Thyroid gland (tissue), 4 donors: ENCODE measurements around the gene BCL7C. TPM values are rescaled to one million over a fixed set of nuclear protein-coding genes. Genes with fewer than 3 reads are reported as not detected.
A peak's percentile ranks its signal among the peaks of the same experiment; 100 is the strongest.

ENCODE experiments used
- DNase-seq, 2 donors: peaks; one replicate each; pipeline ENCODE4 v3.0.0-alpha.2; 2019
- H3K27ac ChIP-seq, 3 donors: fragments of 200-600 bp; sonication (generic); 1 replicate in 2 of 3; 2 replicates in 1 of 3; pipeline ENCODE4 v1.5.1; 2016 to 2019; ENCODE audit warnings: mild to moderate bottlenecking in 1 of 3, moderate library complexity in 1 of 3
- H3K27me3 ChIP-seq: fragments of 200-600 bp; sonication (generic); one replicate; pipeline ENCODE4 v1.5.1; 2019
- H3K36me3 ChIP-seq, 2 donors: fragments of 200-600 bp; sonication (generic); one replicate each; pipeline ENCODE4 v1.5.1; 2016 to 2019
- H3K4me1 ChIP-seq, 2 donors: fragments of 200-600 bp; sonication (generic); one replicate each; pipeline ENCODE4 v1.5.1; 2017 to 2019
- H3K4me3 ChIP-seq, 3 donors: fragments of 200-600 bp; sonication (generic); replicated peaks in 1 of 3; 1 replicate in 2 of 3; 2 replicates in 1 of 3; pipeline ENCODE4 v1.5.1; 2016; ENCODE audit warnings: mild to moderate bottlenecking in 1 of 3
- H3K9me3 ChIP-seq: fragments of 200-600 bp; sonication (generic); one replicate; pipeline ENCODE4 v1.5.1; 2017
- POLR2A ChIP-seq, 2 donors: fragments of 450-650 bp; IDR thresholded peaks; one replicate each; pipeline ENCODE4 v1.6.1; 2017; ENCODE audit warnings: antibody characterized with exemption in 2 of 2, mild to moderate bottlenecking in 2 of 2, moderate library complexity in 1 of 2
- WGBS, 2 donors: methylation state at CpG; one replicate each; pipeline ENCODE4 v1.1.5; 2017; 5-methylcytosine and 5-hydroxymethylcytosine counted together
- intact Hi-C: fragments of 100-400 bp; cut with DNase I; formaldehyde crosslinking; loops from one replicate; pipeline ENCODE4 v1.15.1; 2023
- total RNA-seq, 4 donors: library from RNA; depleted of rRNA; stranded (reverse); fragments of >200 nt; gene quantifications; one replicate each; pipeline ENCODE4 v1.2.3, GENCODE V29; 2016
- TF ChIP-seq, protein P1 (sequence below), 6 experiments: fragments of 200-600 bp in 3 of 6; fragments of 450-650 bp in 3 of 6; sonication (generic) in 3 of 6; IDR thresholded peaks; one replicate each; pipeline ENCODE4 v1.5.1; 2016 to 2019; ENCODE audit warnings: antibody characterized with exemption in 6 of 6, mild to moderate bottlenecking in 2 of 6, inconsistent platforms in 1 of 6, moderate library complexity in 1 of 6

BCL7C gene
- total RNA-seq, 4 donors from 2014 or later = 43.6 to 67.6 (median 47.9) TPM

DNA sequence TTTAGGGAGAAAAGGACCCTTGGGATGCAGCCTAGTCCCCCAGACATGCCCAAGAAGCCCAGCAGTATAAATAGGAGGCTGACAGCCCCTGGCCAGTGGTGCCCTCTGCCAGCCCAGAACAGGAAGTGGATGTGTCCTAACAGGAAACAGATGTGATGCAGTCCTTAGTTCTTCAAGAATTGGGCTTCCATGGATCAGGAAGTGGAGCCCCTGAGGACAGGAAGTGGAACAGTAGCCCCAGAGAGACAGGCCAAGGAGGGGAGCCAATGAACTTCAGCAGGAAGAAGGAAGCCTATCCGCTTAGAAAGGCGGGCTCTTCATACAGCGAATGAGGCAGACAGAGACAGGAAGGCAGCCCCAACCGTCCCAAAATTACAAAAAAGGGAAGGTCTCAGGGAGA, 9.7 kb upstream of the BCL7C start:
- no peaks in the 10 kb centered on the region for H3K36me3 ChIP-seq
- peaks cover 5 to 11% of the 10 kb centered on the region in 2 donors for H3K4me1 ChIP-seq
- 85 to 87% methylated on average over 4 of the region's 4 CpGs for WGBS, 2 donors
- no peak for DNase-seq
- intact Hi-C loops = loop anchor here (2.0 to 5.0 kb wide), 3 partner anchors 15 to 241 kb away; no protein-coding TSS in a partner anchor
- H3K4me3 ChIP-seq = no peak overlapping the region
- no peaks in the 10 kb centered on the region for H3K9me3 ChIP-seq
- H3K27me3 ChIP-seq = no peaks in the 10 kb centered on the region
- peak overlapping the region; percentile 40 to 61 (median 44) for H3K27ac ChIP-seq
- TF ChIP-seq POLR2A (IDR thresholded peaks at IDR 0.05) = no peak
- TF ChIP-seq, protein P1, sequence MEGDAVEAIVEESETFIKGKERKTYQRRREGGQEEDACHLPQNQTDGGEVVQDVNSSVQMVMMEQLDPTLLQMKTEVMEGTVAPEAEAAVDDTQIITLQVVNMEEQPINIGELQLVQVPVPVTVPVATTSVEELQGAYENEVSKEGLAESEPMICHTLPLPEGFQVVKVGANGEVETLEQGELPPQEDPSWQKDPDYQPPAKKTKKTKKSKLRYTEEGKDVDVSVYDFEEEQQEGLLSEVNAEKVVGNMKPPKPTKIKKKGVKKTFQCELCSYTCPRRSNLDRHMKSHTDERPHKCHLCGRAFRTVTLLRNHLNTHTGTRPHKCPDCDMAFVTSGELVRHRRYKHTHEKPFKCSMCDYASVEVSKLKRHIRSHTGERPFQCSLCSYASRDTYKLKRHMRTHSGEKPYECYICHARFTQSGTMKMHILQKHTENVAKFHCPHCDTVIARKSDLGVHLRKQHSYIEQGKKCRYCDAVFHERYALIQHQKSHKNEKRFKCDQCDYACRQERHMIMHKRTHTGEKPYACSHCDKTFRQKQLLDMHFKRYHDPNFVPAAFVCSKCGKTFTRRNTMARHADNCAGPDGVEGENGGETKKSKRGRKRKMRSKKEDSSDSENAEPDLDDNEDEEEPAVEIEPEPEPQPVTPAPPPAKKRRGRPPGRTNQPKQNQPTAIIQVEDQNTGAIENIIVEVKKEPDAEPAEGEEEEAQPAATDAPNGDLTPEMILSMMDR (IDR thresholded peaks at IDR 0.05) = no peak

DNA sequence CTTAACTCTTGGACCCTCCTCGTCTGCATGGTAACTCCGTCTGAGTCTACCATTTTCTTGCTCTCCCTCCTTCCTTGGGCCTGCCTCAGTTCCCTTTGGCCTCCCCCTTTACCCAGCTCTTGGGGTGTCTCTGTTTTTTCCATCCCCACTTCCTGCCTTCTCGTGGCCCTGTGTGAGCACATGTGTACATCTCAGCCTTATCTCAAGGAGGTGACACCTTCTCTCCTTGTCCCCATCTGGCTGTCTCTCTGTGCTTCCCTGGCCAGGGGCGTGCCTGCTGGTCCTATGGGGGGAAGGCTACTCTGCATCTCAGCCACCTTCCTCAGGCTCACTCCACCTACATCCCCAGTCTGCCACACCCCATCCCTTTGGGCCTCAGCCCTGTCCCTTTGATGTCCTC, 9.1 kb upstream of the BCL7C start:
- Histone ChIP-seq H3K9me3 (no peaks in the 10 kb centered on the region), H3K27me3 (no peaks in the 10 kb centered on the region), H3K4me1 (peaks cover 5 to 11% of the 10 kb centered on the region in 2 donors), H3K27ac (peak overlapping the region in 2 of 3 donors; percentile 40 to 86), H3K36me3 (no peaks in the 10 kb centered on the region), H3K4me3 (no peak overlapping the region)
- no peak for DNase-seq
- WGBS, 2 donors = 81 to 89% methylated on average over 4 of the region's 4 CpGs
- intact Hi-C loops = loop anchor here (2.0 to 5.0 kb wide), 3 partner anchors 16 to 241 kb away; no protein-coding TSS in a partner anchor
- TF ChIP-seq POLR2A (IDR thresholded peaks at IDR 0.05) = no peak
- TF ChIP-seq, protein P1 (IDR thresholded peaks at IDR 0.05) = peak in 1 of 6 experiments; percentile 6

DNA sequence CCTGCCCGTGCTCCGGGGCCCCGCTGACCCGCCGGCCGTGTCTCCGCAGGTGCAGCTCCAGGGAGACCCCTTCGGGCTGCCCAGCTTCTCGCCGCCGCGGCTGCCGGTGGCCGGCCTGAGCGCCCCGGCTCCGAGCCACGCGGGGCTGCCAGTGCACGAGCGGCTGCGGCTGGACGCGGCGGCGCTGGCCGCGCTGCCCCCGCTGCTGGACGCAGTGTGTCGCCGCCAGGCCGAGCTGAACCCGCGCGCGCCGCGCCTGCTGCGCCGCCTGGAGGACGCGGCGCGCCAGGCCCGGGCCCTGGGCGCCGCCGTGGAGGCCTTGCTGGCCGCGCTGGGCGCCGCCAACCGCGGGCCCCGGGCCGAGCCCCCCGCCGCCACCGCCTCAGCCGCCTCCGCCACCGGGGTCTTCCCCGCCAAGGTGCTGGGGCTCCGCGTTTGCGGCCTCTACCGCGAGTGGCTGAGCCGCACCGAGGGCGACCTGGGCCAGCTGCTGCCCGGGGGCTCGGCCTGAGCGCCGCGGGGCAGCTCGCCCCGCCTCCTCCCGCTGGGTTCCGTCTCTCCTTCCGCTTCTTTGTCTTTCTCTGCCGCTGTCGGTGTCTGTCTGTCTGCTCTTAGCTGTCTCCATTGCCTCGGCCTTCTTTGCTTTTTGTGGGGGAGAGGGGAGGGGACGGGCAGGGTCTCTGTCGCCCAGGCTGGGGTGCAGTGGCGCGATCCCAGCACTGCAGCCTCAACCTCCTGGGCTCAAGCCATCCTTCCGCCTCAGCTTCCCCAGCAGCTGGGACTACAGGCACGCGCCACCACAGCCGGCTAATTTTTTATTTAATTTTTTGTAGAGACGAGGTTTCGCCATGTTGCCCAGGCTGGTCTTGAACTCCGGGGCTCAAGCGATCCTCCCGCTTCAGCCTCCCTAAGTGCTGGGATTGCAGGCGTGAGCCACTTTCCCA, 8.4 kb upstream of the BCL7C start:
- TF ChIP-seq, protein P1 (IDR thresholded peaks at IDR 0.05) = peak in 4 of 6 experiments; percentile 16 to 77 (median 64)
- TF ChIP-seq POLR2A (IDR thresholded peaks at IDR 0.05) = peak in 1 of 2 donors; percentile 33
- Histone ChIP-seq H3K9me3 (no peaks in the 10 kb centered on the region), H3K36me3 (no peaks in the 10 kb centered on the region), H3K27ac (peak overlapping the region; percentile 84 to 88 (median 86)), H3K27me3 (no peaks in the 10 kb centered on the region), H3K4me3 (peak overlapping the region in 2 of 3 donors; percentile 40), H3K4me1 (peaks cover 6 to 14% of the 10 kb centered on the region in 2 donors)
- intact Hi-C loops = loop anchor here (2.0 to 5.0 kb wide), 3 partner anchors 16 to 240 kb away; no protein-coding TSS in a partner anchor
- 37 to 40% methylated on average over 26 to 27 of the region's 99 CpGs for WGBS, 2 donors
- peak; percentile 65 to 72 for DNase-seq

DNA sequence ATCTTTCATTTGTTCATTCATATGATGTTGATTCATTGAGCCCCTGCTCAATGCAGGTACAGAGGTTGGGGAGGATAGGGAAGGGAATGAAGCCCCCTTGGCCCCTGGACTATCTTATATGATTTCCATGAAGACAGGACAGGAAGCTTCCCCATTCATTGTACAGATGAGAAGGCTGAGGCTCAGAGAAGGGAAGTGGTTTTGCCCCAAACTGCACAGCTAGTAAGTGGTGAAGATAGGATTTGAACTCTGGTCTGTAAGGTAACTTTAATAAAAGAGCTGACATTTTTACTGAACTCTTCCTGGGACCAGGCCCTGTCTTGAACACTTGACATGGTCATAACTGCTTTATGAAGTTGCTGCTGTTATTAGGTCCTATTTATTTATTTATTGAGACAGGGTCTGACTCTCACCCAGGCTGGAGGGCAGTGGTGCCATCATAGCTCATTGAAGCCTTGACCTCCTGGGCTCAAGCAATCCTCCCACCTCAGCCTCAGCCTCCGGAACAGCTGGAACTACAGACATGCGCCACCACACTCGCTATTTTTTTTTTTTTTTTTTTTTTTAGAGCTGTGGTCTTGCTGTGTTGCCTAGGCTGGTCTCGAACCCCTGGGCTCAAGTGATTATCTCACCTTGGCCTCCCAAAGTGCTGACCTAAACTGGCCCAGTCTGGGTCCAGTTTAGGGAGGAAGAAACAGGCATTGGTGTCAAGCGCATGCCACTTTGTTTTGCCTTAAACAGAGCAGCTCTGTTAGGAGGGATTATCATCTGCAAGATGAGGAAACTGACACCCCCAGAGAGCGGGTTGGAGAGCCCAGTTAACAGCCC, 7.5 kb upstream of the BCL7C start:
- Histone ChIP-seq H3K9me3 (no peaks in the 10 kb centered on the region), H3K4me1 (peaks cover 8 to 18% of the 10 kb centered on the region in 2 donors), H3K27me3 (no peaks in the 10 kb centered on the region), H3K36me3 (no peaks in the 10 kb centered on the region), H3K27ac (peak overlapping the region; percentile 59 to 76 (median 60)), H3K4me3 (peak overlapping the region in 1 of 3 donors; percentile 40)
- no peak for DNase-seq
- intact Hi-C loops = loop anchor here (2.0 to 5.0 kb wide), 3 partner anchors 17 to 239 kb away; no protein-coding TSS in a partner anchor
- 57 to 58% methylated on average over 5 to 6 of the region's 6 CpGs for WGBS, 2 donors
- no peak for TF ChIP-seq POLR2A (IDR thresholded peaks at IDR 0.05)
- TF ChIP-seq, protein P1 (IDR thresholded peaks at IDR 0.05) = no peak
